Measurements from ENCODE around the gene TNFRSF25.

Gene TNFRSF25

GRCh38 chr1:6474815-6475282 lies 8.9 kb upstream of the TNFRSF25 start:
- H3K27me3 ChIP-seq (ENCODE audit: insufficient read depth, low read length) = no peaks in the 10 kb centered on the region
- H3K4me3 ChIP-seq (ENCODE audit: low read length) = no peak overlapping the region
- no peak overlapping the region for H2AFZ ChIP-seq (ENCODE audit: low read depth, low read length)
- H3K4me1 ChIP-seq (ENCODE audit: insufficient read depth, low read length) = peaks cover 12% of the 10 kb centered on the region
- H3K36me3 ChIP-seq (ENCODE audit: insufficient read depth, low read length) = peaks cover 33% of the 10 kb centered on the region
- H3K9me3 ChIP-seq (ENCODE audit: low read length) = no peaks in the 10 kb centered on the region

GRCh38 chr1:6473974-6474814 lies 8.2 kb upstream of the TNFRSF25 start:
- H2AFZ ChIP-seq (ENCODE audit: low read depth, low read length) = no peak overlapping the region
- H3K9me3 ChIP-seq (ENCODE audit: low read length) = no peaks in the 10 kb centered on the region
- H3K27me3 ChIP-seq (ENCODE audit: insufficient read depth, low read length) = no peaks in the 10 kb centered on the region
- no peak overlapping the region for H3K4me3 ChIP-seq (ENCODE audit: low read length)
- peaks cover 12% of the 10 kb centered on the region for H3K4me1 ChIP-seq (ENCODE audit: insufficient read depth, low read length)
- H3K36me3 ChIP-seq (ENCODE audit: insufficient read depth, low read length) = peaks cover 39% of the 10 kb centered on the region

- H3K4me3 ChIP-seq (ENCODE audit: low read length) = no peak overlapping the region
- peaks cover 12% of the 10 kb centered on the region for H3K4me1 ChIP-seq (ENCODE audit: insufficient read depth, low read length)
- no peaks in the 10 kb centered on the region for H3K27me3 ChIP-seq (ENCODE audit: insufficient read depth, low read length)
- H2AFZ ChIP-seq (ENCODE audit: low read depth, low read length) = no peak overlapping the region
- H3K9me3 ChIP-seq (ENCODE audit: low read length) = no peaks in the 10 kb centered on the region
- peaks cover 50% of the 10 kb centered on the region for H3K36me3 ChIP-seq (ENCODE audit: insufficient read depth, low read length)
Measured at GRCh38 chr1:6473156-6473555, 7.2 kb upstream of the TNFRSF25 start.

- no peaks in the 10 kb centered on the region for H3K27me3 ChIP-seq (ENCODE audit: insufficient read depth, low read length)
- no peaks in the 10 kb centered on the region for H3K9me3 ChIP-seq (ENCODE audit: low read length)
- H3K36me3 ChIP-seq (ENCODE audit: insufficient read depth, low read length) = peaks cover 57% of the 10 kb centered on the region
- peaks cover 9% of the 10 kb centered on the region for H3K4me1 ChIP-seq (ENCODE audit: insufficient read depth, low read length)
- H3K4me3 ChIP-seq (ENCODE audit: low read length) = no peak overlapping the region
- no peak overlapping the region for H2AFZ ChIP-seq (ENCODE audit: low read depth, low read length)
Measured at GRCh38 chr1:6472391-6472790, 6.4 kb upstream of the TNFRSF25 start.

GRCh38 chr1:6471970-6472368 lies 6.0 kb upstream of the TNFRSF25 start:
- no peaks in the 10 kb centered on the region for H3K27me3 ChIP-seq (ENCODE audit: insufficient read depth, low read length)

GRCh38 chr1:6471086-6471969 lies 5.4 kb upstream of the TNFRSF25 start:
- Histone ChIP-seq H2AFZ (ENCODE audit: low read depth, low read length) (no peak overlapping the region), H3K4me1 (ENCODE audit: insufficient read depth, low read length) (no peaks in the 10 kb centered on the region), H3K36me3 (ENCODE audit: insufficient read depth, low read length) (peaks cover 60% of the 10 kb centered on the region)

More at GRCh38 chr1:6471970-6472368, 6.0 kb upstream of the TNFRSF25 start:
- Histone ChIP-seq H2AFZ (ENCODE audit: low read depth, low read length) (no peak overlapping the region), H3K4me3 (ENCODE audit: low read length) (no peak overlapping the region), H3K9me3 (ENCODE audit: low read length) (no peaks in the 10 kb centered on the region), H3K4me1 (ENCODE audit: insufficient read depth, low read length) (peaks cover 5% of the 10 kb centered on the region), H3K36me3 (ENCODE audit: insufficient read depth, low read length) (peaks cover 60% of the 10 kb centered on the region)

GRCh38 chr1:6470132-6471085 lies 4.4 kb upstream of the TNFRSF25 start:
- Histone ChIP-seq H2AFZ (ENCODE audit: low read depth, low read length) (no peak overlapping the region), H3K27me3 (ENCODE audit: insufficient read depth, low read length) (no peaks in the 10 kb centered on the region), H3K9me3 (ENCODE audit: low read length) (no peaks in the 10 kb centered on the region), H3K36me3 (ENCODE audit: insufficient read depth, low read length) (peaks cover 60% of the 10 kb centered on the region), H3K4me1 (ENCODE audit: insufficient read depth, low read length) (no peaks in the 10 kb centered on the region), H3K4me3 (ENCODE audit: low read length) (no peak overlapping the region)

More at GRCh38 chr1:6471086-6471969, 5.4 kb upstream of the TNFRSF25 start:
- Histone ChIP-seq H3K9me3 (ENCODE audit: low read length) (no peaks in the 10 kb centered on the region), H3K4me3 (ENCODE audit: low read length) (no peak overlapping the region), H3K27me3 (ENCODE audit: insufficient read depth, low read length) (no peaks in the 10 kb centered on the region)

- no peaks in the 10 kb centered on the region for H3K27me3 ChIP-seq (ENCODE audit: insufficient read depth, low read length)
- no peak overlapping the region for H2AFZ ChIP-seq (ENCODE audit: low read depth, low read length)
- H3K4me1 ChIP-seq (ENCODE audit: insufficient read depth, low read length) = no peaks in the 10 kb centered on the region
- H3K9me3 ChIP-seq (ENCODE audit: low read length) = no peaks in the 10 kb centered on the region
- H3K4me3 ChIP-seq (ENCODE audit: low read length) = no peak overlapping the region
- peaks cover 59% of the 10 kb centered on the region for H3K36me3 ChIP-seq (ENCODE audit: insufficient read depth, low read length)
Measured at GRCh38 chr1:6468729-6469461, 2.9 kb upstream of the TNFRSF25 start.

- H3K27me3 ChIP-seq (ENCODE audit: insufficient read depth, low read length) = no peaks in the 10 kb centered on the region
- H2AFZ ChIP-seq (ENCODE audit: low read depth, low read length) = no peak overlapping the region
- peaks cover 56% of the 10 kb centered on the region for H3K36me3 ChIP-seq (ENCODE audit: insufficient read depth, low read length)
- H3K9me3 ChIP-seq (ENCODE audit: low read length) = no peaks in the 10 kb centered on the region
- no peak overlapping the region for H3K4me3 ChIP-seq (ENCODE audit: low read length)
- no peaks in the 10 kb centered on the region for H3K4me1 ChIP-seq (ENCODE audit: insufficient read depth, low read length)
Measured at GRCh38 chr1:6467744-6468688, 2.0 kb upstream of the TNFRSF25 start.

GRCh38 chr1:6467224-6467623 lies 1.3 kb upstream of the TNFRSF25 start:
- Histone ChIP-seq H3K4me1 (ENCODE audit: insufficient read depth, low read length) (no peaks in the 10 kb centered on the region), H3K36me3 (ENCODE audit: insufficient read depth, low read length) (peaks cover 56% of the 10 kb centered on the region), H2AFZ (ENCODE audit: low read depth, low read length) (no peak overlapping the region), H3K27me3 (ENCODE audit: insufficient read depth, low read length) (no peaks in the 10 kb centered on the region), H3K4me3 (ENCODE audit: low read length) (no peak overlapping the region), H3K9me3 (ENCODE audit: low read length) (no peaks in the 10 kb centered on the region)

- Histone ChIP-seq H3K9me3 (ENCODE audit: low read length) (no peaks in the 10 kb centered on the region), H3K27me3 (ENCODE audit: insufficient read depth, low read length) (no peaks in the 10 kb centered on the region), H2AFZ (ENCODE audit: low read depth, low read length) (no peak overlapping the region), H3K4me1 (ENCODE audit: insufficient read depth, low read length) (no peaks in the 10 kb centered on the region), H3K36me3 (ENCODE audit: insufficient read depth, low read length) (peaks cover 57% of the 10 kb centered on the region), H3K4me3 (ENCODE audit: low read length) (no peak overlapping the region)
Measured at GRCh38 chr1:6466751-6467150, 778 bp upstream of the TNFRSF25 start.
